Immature natural killer cell (primary cell): ENCODE results near the gene CLSTN2. TPM values are rescaled to one million over a fixed set of nuclear protein-coding genes. Genes with fewer than 3 reads are reported as not detected.

Source experiments
- DNase-seq, 3 donors: peaks; one replicate each; pipeline ENCODE4 v3.0.0; 2022; ENCODE audit warnings: mixed read lengths in 1 of 3
- H3K27ac Mint-ChIP-seq, 6 donors: one replicate each; pipeline ENCODE4 v1.8.0; 2020; ENCODE audit warnings: mixed read lengths in 6 of 6, mild to moderate bottlenecking in 5 of 6, inconsistent platforms in 4 of 6, moderate library complexity in 3 of 6
- H3K27me3 Mint-ChIP-seq, 3 donors: one replicate each; pipeline ENCODE4 v1.8.0; 2020 to 2021; ENCODE audit warnings: low read depth in 3 of 3, mild to moderate bottlenecking in 3 of 3, mixed read lengths in 3 of 3, moderate library complexity in 3 of 3, inconsistent platforms in 1 of 3
- H3K36me3 Mint-ChIP-seq, 3 donors: one replicate each; pipeline ENCODE4 v1.8.0; 2020; ENCODE audit warnings: mixed read lengths in 3 of 3, inconsistent platforms in 2 of 3, mild to moderate bottlenecking in 2 of 3
- H3K4me1 Mint-ChIP-seq, 2 donors: one replicate each; pipeline ENCODE4 v1.8.0; 2020; ENCODE audit warnings: inconsistent platforms in 2 of 2, mild to moderate bottlenecking in 2 of 2, mixed read lengths in 2 of 2, moderate library complexity in 1 of 2
- H3K4me3 Mint-ChIP-seq, 5 donors: one replicate each; pipeline ENCODE4 v1.8.0; 2020; ENCODE audit warnings: mild to moderate bottlenecking in 5 of 5, mixed read lengths in 5 of 5, inconsistent platforms in 3 of 5, moderate library complexity in 3 of 5
- H3K9me3 Mint-ChIP-seq, 6 donors: one replicate each; pipeline ENCODE4 v1.8.0; 2020; ENCODE audit warnings: mild to moderate bottlenecking in 6 of 6, mixed read lengths in 6 of 6, inconsistent platforms in 4 of 6, moderate library complexity in 3 of 6
- polyA plus RNA-seq, 3 donors: library from polyadenylated mRNA; unstranded; fragments of 300-500 nt; fragmentation: Illumina TruSeq; gene quantifications; one replicate each; pipeline ENCODE4 v1.2.3, GENCODE V29; 2021

CLSTN2 gene
- polyA plus RNA-seq, 3 donors from 2014 or later = not detected

DNA sequence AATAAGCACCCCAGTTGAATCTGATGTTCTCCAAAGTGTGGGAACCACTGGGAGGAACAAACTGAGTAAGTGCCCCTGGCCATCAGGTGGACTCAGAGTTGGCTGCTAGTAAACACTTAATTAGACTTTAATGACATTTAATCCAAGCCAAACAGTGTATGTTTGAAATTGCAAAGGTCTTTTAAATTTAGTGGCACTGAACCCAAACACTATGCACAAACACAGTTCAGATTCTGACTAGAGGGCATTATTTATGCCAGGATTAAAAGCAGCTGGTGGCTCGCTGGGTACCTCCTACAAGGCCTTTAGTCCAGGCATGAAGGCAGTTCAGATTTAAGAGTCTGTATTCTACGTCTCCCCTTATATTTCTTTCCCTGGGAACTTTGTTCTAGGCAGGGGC lies 264.8 kb downstream of the CLSTN2 start:
- H3K36me3 Mint-ChIP-seq = no peaks in the 10 kb centered on the region
- H3K27ac Mint-ChIP-seq = no peak overlapping the region
- no peak for DNase-seq
- H3K9me3 Mint-ChIP-seq = peaks cover 0 to 3% (median 0%) of the 10 kb centered on the region in 6 donors
- H3K4me3 Mint-ChIP-seq = no peak overlapping the region
- H3K27me3 Mint-ChIP-seq = peaks cover 0 to 1% (median 0%) of the 10 kb centered on the region in 3 donors
- no peaks in the 10 kb centered on the region for H3K4me1 Mint-ChIP-seq

DNA sequence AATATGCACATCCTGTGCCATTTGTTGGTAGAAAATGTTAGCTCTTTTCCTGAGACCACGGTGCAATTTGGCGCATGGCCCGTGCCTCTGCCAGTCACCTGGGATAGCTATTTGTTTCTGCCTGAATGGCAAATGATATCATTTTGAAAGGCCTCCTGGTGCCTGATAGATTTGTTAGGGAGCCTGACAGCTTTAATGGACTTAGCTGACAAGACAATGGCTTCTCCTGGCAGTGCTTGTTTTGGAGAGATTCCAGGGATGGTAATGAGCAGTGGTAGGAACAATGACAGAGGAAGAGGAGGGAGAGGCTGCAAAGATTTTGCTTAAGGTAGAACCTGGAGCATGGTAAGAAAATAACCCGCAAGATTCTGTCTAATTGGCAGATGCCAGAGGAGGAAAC lies 268.5 kb downstream of the CLSTN2 start:
- no peak for DNase-seq
- Mint-ChIP-seq H3K36me3 (no peaks in the 10 kb centered on the region), H3K27me3 (peaks cover 0 to 4% (median 2%) of the 10 kb centered on the region in 3 donors), H3K27ac (no peak overlapping the region), H3K9me3 (no peaks in the 10 kb centered on the region), H3K4me3 (no peak overlapping the region), H3K4me1 (no peaks in the 10 kb centered on the region)

DNA sequence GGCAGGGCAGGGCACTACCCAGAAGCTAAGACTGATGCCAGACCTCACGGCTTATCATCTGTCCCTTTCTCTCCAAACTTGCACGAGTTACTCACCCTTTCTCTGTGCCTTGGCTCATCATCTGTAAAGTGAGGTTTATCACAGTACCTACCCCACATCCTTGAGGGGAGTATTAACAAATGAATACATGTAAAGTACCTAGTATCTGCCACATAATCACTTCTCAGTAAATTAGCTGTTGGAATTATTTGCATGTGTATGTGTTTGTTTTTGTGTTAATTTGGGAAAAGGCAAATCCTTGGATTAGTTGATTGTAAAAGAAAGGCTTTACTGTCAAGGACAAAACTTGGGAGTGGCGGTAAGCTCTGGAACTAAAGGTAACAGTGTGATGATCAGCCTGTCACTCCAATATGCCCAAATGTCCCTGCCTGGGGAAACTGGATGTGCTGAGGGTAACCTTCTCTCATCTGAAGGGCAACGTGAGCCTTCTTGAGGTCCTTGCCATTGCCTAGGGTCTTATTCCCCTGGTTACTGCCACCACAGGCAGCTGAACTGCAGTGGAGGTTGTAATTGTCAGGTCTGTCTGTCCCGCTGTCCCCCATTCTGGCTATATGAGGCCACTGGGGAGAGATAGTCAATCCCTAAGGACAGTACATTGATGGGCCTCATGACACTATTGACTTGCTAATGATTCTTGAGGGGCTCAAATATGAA lies 269.4 kb downstream of the CLSTN2 start:
- peaks cover 0 to 4% (median 2%) of the 10 kb centered on the region in 3 donors for H3K27me3 Mint-ChIP-seq
- H3K27ac Mint-ChIP-seq = no peak overlapping the region
- no peaks in the 10 kb centered on the region for H3K36me3 Mint-ChIP-seq
- no peak for DNase-seq
- H3K4me1 Mint-ChIP-seq = no peaks in the 10 kb centered on the region
- no peak overlapping the region for H3K4me3 Mint-ChIP-seq
- no peaks in the 10 kb centered on the region for H3K9me3 Mint-ChIP-seq

DNA sequence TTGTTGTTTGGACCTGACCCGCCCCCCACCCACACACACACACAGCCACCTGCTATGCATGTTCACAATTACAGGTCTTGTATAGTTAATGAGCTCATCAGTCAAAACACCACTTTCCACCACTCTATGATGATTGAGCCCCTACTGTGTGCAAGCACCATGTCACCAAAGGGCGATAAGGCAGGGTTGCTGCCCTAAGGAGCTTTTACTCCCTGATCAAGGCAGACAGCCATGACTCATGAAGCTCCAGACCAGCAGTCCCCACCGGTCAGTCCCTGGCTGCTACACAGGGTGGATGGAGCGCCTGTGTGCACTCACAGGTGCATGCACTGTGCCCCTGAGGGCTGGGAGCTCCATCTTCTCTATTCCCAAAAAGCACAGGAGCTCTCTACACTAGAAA lies 270.6 kb downstream of the CLSTN2 start:
- no peak for DNase-seq
- Mint-ChIP-seq H3K36me3 (no peaks in the 10 kb centered on the region), H3K9me3 (no peaks in the 10 kb centered on the region), H3K27me3 (peaks cover 0 to 4% (median 2%) of the 10 kb centered on the region in 3 donors), H3K4me3 (no peak overlapping the region), H3K27ac (no peak overlapping the region), H3K4me1 (no peaks in the 10 kb centered on the region)

DNA sequence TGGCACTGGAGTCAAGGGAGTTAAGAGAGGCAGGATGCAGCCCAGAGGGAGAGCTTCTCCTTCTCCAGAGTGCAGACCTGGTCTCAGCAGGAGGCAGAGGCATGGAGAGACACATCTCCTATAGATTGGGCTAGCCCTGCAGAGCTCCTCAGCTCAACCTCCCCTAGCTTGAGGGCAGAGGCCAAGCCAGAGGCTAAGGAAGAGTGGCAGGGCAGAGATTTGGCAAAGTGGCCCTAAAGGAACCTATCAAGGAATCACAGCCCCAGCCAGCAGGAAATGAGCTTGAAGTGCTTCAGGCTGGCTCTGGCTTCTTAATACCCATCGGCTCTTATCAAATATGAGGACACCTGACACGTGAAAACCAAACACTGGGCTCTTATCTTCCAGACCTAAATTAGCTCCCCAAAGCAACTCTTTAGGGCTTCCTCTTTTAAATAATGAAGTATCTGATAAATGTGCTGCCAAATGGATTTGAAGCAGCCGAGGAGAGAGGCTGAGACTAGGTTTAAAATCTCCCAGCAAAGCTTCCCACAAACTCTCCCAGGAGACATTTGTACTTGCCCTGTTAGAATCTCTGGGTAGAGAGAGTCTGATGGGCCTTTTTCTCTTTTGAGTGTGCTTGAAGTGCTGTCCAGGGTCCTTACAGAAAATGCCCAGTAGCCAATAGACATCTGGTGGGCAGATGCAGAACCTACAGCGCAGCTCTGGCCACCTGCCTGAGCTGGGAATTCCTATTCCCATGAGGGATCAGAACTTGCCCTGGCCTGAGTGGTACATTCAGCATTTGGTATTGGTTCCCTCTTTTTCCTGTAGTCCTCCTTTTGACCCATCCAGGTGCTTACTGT lies 271.4 kb downstream of the CLSTN2 start:
- no peaks in the 10 kb centered on the region for H3K4me1 Mint-ChIP-seq
- H3K27me3 Mint-ChIP-seq = peaks cover 0 to 4% (median 2%) of the 10 kb centered on the region in 3 donors
- no peak overlapping the region for H3K4me3 Mint-ChIP-seq
- no peak overlapping the region for H3K27ac Mint-ChIP-seq
- H3K9me3 Mint-ChIP-seq = no peaks in the 10 kb centered on the region
- no peak for DNase-seq
- no peaks in the 10 kb centered on the region for H3K36me3 Mint-ChIP-seq

DNA sequence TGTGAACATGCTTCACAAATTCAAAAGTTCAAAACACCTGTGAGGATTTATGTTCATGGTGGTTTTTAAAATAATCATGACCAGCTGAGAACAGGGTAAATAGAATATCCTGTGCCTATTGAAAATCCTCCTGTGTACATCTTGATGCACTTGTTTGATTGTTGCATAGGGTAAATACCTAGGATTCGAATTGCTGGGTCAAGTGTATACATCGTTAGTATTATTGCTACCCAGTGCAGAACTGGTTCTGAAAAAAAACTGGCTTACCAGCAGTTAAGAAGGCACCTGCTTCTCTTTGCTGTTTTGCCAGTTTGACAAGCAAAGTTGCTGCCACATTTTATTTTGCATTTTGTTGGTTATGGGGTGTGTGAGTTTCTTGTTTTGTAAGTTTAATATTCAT lies 272.6 kb downstream of the CLSTN2 start:
- Mint-ChIP-seq H3K9me3 (no peaks in the 10 kb centered on the region), H3K27me3 (peaks cover 0 to 6% (median 2%) of the 10 kb centered on the region in 3 donors), H3K4me1 (no peaks in the 10 kb centered on the region), H3K27ac (no peak overlapping the region), H3K36me3 (no peaks in the 10 kb centered on the region), H3K4me3 (no peak overlapping the region)
- DNase-seq = no peak

DNA sequence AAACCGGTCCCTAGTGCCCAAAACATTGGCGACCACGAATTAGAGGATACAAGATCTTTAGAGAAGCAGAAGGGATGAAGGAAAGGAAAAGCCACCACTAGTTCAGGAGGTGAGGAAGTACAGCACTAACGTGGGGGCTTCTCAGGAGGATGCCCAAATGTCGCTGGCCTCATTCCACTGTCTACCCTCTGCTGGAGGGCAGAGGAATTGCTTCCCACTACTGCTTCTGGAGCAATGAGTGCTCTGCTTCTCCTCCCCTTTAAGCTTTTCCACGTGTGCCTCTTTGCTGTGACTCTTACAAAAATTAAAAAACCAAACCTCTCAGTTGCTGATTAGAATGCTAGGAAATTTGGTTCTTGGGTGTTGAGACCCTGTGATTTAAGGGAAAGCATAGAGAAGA lies 281.3 kb downstream of the CLSTN2 start:
- Mint-ChIP-seq H3K4me1 (no peaks in the 10 kb centered on the region), H3K36me3 (no peaks in the 10 kb centered on the region), H3K27me3 (peaks cover 2 to 3% (median 2%) of the 10 kb centered on the region in 3 donors), H3K27ac (no peak overlapping the region), H3K9me3 (no peaks in the 10 kb centered on the region), H3K4me3 (no peak overlapping the region)
- no peak for DNase-seq

DNA sequence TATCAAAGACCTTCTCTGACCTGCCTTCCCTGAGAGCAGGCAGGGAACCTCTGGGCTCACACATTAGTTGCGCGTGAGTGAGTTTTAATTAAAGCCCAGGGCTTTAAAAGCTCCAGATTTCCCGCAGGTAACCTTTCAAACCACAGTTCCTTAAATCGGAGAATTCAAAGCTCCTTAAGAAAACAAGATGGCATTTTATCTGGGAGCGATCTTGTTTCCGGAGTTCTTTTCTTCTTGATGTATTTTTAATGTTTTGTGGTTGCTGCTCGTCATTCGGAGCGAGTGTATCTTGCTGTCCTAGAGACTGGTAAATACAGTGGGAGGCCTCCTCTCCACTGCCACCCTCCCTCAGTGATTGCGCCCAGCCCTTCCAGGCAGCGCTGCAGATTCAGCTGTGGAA lies 284.3 kb downstream of the CLSTN2 start:
- no peaks in the 10 kb centered on the region for H3K36me3 Mint-ChIP-seq
- H3K4me1 Mint-ChIP-seq = no peaks in the 10 kb centered on the region
- no peak overlapping the region for H3K4me3 Mint-ChIP-seq
- no peaks in the 10 kb centered on the region for H3K9me3 Mint-ChIP-seq
- no peak overlapping the region for H3K27ac Mint-ChIP-seq
- DNase-seq = no peak
- peaks cover 0 to 4% (median 3%) of the 10 kb centered on the region in 3 donors for H3K27me3 Mint-ChIP-seq

DNA sequence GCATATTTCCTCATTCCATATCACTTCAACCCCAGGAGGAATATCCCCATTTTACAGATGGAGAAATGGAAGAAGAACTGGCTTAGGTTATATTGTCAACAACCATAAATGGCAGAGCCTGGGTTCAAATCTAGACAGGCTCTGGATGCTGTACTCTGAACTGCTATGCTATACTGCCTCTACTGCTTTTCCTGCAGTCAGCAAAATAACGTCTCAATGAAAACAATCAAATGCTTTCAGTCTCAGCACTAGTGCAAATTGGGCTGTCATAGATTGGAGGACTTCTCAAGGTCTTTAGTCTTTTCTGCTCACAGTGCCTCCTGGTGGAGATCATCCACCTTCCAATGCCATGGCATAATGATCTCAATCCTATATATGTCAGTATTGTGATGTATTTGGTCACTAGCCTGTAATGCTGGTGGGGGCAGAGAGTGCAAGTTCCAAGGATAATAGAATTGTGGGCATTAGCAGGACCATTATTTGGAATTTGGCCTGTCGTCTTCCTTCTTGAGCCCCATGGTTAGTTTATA lies 285.0 kb downstream of the CLSTN2 start:
- H3K27ac Mint-ChIP-seq = no peak overlapping the region
- no peaks in the 10 kb centered on the region for H3K36me3 Mint-ChIP-seq
- H3K27me3 Mint-ChIP-seq = peaks cover 0 to 4% (median 3%) of the 10 kb centered on the region in 3 donors
- H3K4me3 Mint-ChIP-seq = no peak overlapping the region
- H3K4me1 Mint-ChIP-seq = no peaks in the 10 kb centered on the region
- H3K9me3 Mint-ChIP-seq = no peaks in the 10 kb centered on the region
- DNase-seq = no peak

DNA sequence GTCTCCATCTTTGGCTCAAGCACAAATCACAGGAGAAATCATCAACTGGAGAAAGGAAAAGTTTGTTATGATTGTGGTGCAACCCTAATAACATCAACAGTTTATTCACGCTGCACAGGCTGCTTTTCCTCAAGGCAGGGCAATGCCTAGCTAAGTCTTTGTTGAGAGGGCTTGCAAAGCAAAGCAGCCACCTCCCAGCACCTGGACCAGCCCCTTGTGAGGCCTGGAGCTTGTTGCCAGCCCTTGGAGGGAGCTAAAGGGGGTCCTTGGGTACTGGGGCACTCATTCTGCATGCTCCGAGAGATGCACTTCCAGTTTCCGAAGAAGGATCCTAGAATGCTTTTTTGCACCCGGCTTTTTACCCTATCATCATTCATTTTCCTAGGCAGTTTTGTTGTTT lies 288.2 kb downstream of the CLSTN2 start:
- no peaks in the 10 kb centered on the region for H3K4me1 Mint-ChIP-seq
- H3K4me3 Mint-ChIP-seq = no peak overlapping the region
- H3K27me3 Mint-ChIP-seq = peaks cover 0 to 2% (median 1%) of the 10 kb centered on the region in 3 donors
- no peak for DNase-seq
- peaks cover 0 to 6% (median 0%) of the 10 kb centered on the region in 6 donors for H3K9me3 Mint-ChIP-seq
- H3K27ac Mint-ChIP-seq = no peak overlapping the region
- H3K36me3 Mint-ChIP-seq = no peaks in the 10 kb centered on the region

DNA sequence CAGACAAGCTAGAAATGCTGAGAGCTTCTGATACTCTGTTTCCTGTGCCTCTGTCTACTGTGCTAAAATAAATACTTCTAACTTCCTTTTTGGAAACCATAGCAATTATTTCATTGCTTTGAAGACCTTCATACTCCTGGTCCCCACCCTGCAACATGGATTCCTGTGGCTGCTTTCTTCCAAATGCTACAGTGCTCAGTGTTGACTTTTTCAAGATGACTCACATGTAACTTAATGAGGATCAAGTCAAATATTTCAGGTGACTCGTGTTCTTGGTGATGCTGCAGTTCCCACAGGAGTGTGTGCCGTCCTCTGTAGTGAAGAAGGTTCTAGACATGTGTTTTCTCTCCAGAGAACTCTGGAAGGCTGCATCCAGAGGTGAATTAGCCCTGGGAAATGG lies 288.6 kb downstream of the CLSTN2 start:
- Mint-ChIP-seq H3K27me3 (peaks cover 0 to 2% (median 1%) of the 10 kb centered on the region in 3 donors), H3K27ac (no peak overlapping the region), H3K4me3 (no peak overlapping the region), H3K36me3 (no peaks in the 10 kb centered on the region), H3K9me3 (peaks cover 0 to 8% (median 0%) of the 10 kb centered on the region in 6 donors), H3K4me1 (no peaks in the 10 kb centered on the region)
- DNase-seq = no peak

DNA sequence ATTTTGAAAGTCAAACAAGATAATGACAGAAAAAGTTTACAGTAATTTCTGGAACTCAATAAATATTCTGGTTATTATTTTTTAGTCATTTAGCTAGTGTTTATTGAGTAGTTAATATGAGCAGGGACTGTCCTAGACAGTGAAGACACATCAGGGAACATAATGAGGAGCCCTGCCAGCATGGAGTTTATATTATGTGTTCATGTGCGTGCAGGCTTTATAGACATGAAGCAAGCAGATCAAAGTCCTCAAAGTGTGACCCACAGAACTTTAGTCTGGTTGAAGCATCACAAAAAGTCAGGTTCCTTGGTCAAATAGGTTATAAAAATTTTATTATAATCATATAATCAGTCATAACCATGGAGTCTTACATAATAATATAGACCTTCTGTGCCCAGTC lies 289.3 kb downstream of the CLSTN2 start:
- Mint-ChIP-seq H3K27me3 (peaks cover 0 to 2% (median 1%) of the 10 kb centered on the region in 3 donors), H3K4me1 (no peaks in the 10 kb centered on the region), H3K4me3 (no peak overlapping the region), H3K36me3 (no peaks in the 10 kb centered on the region), H3K9me3 (peaks cover 0 to 8% (median 0%) of the 10 kb centered on the region in 6 donors), H3K27ac (no peak overlapping the region)
- DNase-seq = no peak

DNA sequence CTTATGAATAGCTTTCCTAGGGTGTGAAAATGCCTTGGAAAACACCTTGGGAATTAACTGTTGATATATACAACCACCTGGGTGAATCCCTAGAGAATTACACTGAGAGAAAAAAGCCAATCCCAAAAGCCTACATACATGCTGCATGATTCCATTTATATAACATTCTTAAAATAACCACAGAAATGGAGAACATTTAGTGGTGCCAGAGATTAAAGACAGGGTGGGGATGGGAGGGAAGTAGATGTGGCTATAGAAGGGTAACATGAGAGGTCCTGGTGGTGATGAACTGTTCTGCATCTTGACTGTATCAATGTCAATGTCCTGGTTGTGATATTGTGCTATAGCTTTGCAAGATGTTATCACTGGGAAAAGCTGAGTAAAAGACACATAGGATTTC lies 291.0 kb downstream of the CLSTN2 start:
- no peaks in the 10 kb centered on the region for H3K36me3 Mint-ChIP-seq
- peaks cover 0 to 2% (median 0%) of the 10 kb centered on the region in 3 donors for H3K27me3 Mint-ChIP-seq
- no peak overlapping the region for H3K27ac Mint-ChIP-seq
- peaks cover 0 to 8% (median 0%) of the 10 kb centered on the region in 6 donors for H3K9me3 Mint-ChIP-seq
- H3K4me1 Mint-ChIP-seq = no peaks in the 10 kb centered on the region
- H3K4me3 Mint-ChIP-seq = no peak overlapping the region
- no peak for DNase-seq

DNA sequence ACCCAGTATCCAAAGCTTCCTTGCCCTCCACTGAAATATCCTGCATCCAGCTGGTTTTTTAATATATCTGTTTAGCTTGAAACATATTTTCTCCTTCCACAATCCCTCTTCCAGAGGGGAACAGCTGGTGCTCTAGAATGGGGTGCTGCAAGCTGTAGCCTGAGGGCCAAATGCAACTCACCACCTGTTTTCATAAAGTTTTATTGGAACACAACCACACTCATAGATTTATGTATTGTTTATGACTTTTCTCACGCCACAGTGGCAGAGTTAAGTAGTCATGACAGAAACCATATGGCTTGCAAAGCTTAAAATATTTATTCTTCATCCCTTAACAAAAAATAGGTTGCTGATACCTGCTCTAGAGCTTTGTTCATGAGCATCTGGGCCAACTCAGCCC lies 298.7 kb downstream of the CLSTN2 start:
- H3K4me3 Mint-ChIP-seq = no peak overlapping the region
- no peak overlapping the region for H3K27ac Mint-ChIP-seq
- no peak for DNase-seq
- H3K27me3 Mint-ChIP-seq = peaks cover 0 to 3% (median 2%) of the 10 kb centered on the region in 3 donors
- H3K9me3 Mint-ChIP-seq = peaks cover 0 to 12% (median 0%) of the 10 kb centered on the region in 6 donors
- H3K4me1 Mint-ChIP-seq = no peaks in the 10 kb centered on the region
- H3K36me3 Mint-ChIP-seq = peaks cover 0 to 3% (median 0%) of the 10 kb centered on the region in 3 donors
